H1 (cell line): ENCODE measurements around the gene DBNDD2.

Source experiments
- CHD1 ChIP-seq: IDR thresholded peaks from 2 replicates; pipeline ENCODE4 v1.6.1; 2012; ENCODE audit warnings: low read depth, low read length, improper control_type of control experiment
- TCF12 ChIP-seq: IDR thresholded peaks from 2 replicates; pipeline ENCODE4 v1.6.1; 2011; ENCODE audit warnings: low read depth, mild to moderate bottlenecking, low read length
- ZNF274 ChIP-seq: IDR thresholded peaks from 2 replicates; pipeline ENCODE4 v1.7.0; 2012; ENCODE audit warnings: low read length, borderline replicate concordance; ENCODE audit errors: extremely low read depth
- TF ChIP-seq, protein P1 (sequence below), 3 experiments: IDR thresholded peaks; 1 replicate in 2 of 3; 2 replicates in 1 of 3; pipeline versions ENCODE4 v1.5.1 to v1.6.1; 2011; ENCODE audit warnings: low read length in 3 of 3, mild to moderate bottlenecking in 3 of 3, inconsistent platforms in 2 of 3, low read depth in 1 of 3, moderate library complexity in 1 of 3; ENCODE audit not compliant: insufficient read depth in 1 of 3; ENCODE audit errors: control extremely low read depth in 1 of 3

GRCh38 chr20:45368221-45368980, 39.7 kb upstream of the DBNDD2 start:
- TF ChIP-seq, protein P1, sequence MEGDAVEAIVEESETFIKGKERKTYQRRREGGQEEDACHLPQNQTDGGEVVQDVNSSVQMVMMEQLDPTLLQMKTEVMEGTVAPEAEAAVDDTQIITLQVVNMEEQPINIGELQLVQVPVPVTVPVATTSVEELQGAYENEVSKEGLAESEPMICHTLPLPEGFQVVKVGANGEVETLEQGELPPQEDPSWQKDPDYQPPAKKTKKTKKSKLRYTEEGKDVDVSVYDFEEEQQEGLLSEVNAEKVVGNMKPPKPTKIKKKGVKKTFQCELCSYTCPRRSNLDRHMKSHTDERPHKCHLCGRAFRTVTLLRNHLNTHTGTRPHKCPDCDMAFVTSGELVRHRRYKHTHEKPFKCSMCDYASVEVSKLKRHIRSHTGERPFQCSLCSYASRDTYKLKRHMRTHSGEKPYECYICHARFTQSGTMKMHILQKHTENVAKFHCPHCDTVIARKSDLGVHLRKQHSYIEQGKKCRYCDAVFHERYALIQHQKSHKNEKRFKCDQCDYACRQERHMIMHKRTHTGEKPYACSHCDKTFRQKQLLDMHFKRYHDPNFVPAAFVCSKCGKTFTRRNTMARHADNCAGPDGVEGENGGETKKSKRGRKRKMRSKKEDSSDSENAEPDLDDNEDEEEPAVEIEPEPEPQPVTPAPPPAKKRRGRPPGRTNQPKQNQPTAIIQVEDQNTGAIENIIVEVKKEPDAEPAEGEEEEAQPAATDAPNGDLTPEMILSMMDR (IDR thresholded peaks at IDR 0.05; ENCODE audit: control extremely low read depth in 1 of 3, insufficient read depth in 1 of 3, low read depth in 1 of 3, low read length in 3 of 3), result no peak
- TF ChIP-seq CHD1 (no peak), ZNF274 (no peak), TCF12 (no peak)
